Testis (tissue), 2 donors: Measurements from ENCODE around the gene SF3B1.

ENCODE experiments used
- CTCF ChIP-seq, 3 experiments: fragments of 450-650 bp in 2 of 3; fragments of 200-600 bp in 1 of 3; sonication (generic) in 1 of 3; IDR thresholded peaks; one replicate each; pipeline ENCODE4 v1.5.1; 2016 to 2019; ENCODE audit warnings: antibody characterized with exemption in 3 of 3, mild to moderate bottlenecking in 2 of 3, moderate library complexity in 1 of 3
- POLR2A ChIP-seq: fragments of 450-650 bp; IDR thresholded peaks from one replicate; pipeline ENCODE4 v1.6.1; 2017; ENCODE audit warnings: antibody characterized with exemption, mild to moderate bottlenecking, moderate library complexity

- TF ChIP-seq CTCF (IDR thresholded peaks at IDR 0.05) (no peak), POLR2A (no peak)
Observed at GRCh38 chr2:197356136-197356535, 78.7 kb downstream of the SF3B1 start.
